B cell (primary cell): ENCODE results near the gene KIF2A. TPM values are rescaled to one million over a fixed set of nuclear protein-coding genes. Genes with fewer than 3 reads are reported as not detected.

Source experiments
- ATAC-seq: fragments of 200-7000 bp; cut with Tn5 transposase; one replicate; pipeline ENCODE4 v1.10.0; 2021; ENCODE audit warnings: low read depth, mild to moderate bottlenecking, moderate number of reproducible peaks, moderate library complexity
- CTCF ChIA-PET: fragments of 350-600 bp; sonication (Branson Sonifier 250); formaldehyde crosslinking; loops from one replicate; lab custom pipeline; 2021; ENCODE audit warnings: antibody characterized with exemption, inconsistent platforms; lab: Charles Lee
- POLR2A ChIA-PET: fragments of 350-600 bp; sonication (Branson Sonifier 250); formaldehyde crosslinking; loops from one replicate; lab custom pipeline; 2021; ENCODE audit warnings: antibody characterized with exemption; lab: Charles Lee
- DNase-seq: peaks from one replicate; pipeline ENCODE4 v3.0.0; 2013
- H2AFZ ChIP-seq: 2 replicates; pipeline ENCODE4 v1.6.1; 2012; ENCODE audit warnings: mild to moderate bottlenecking, low read depth, low read length; ENCODE audit not compliant: insufficient read depth, poor library complexity, severe bottlenecking
- H3K27ac ChIP-seq, 2 donors: 1 replicate in 1 of 2; 2 replicates in 1 of 2; pipeline ENCODE4 v1.5.1; 2012 to 2013; ENCODE audit warnings: low read length in 2 of 2, mild to moderate bottlenecking in 2 of 2, moderate library complexity in 1 of 2
- H3K27me3 ChIP-seq, 4 experiments: fragments of 200-600 bp in 1 of 4; sonication (generic) in 1 of 4; replicated peaks in 1 of 4; 1 replicate in 2 of 4; 2 replicates in 2 of 4; pipeline versions ENCODE4 v1.6.1 to v1.7.0; 2013 to 2016; ENCODE audit warnings: low read length in 3 of 4, mild to moderate bottlenecking in 2 of 4, mixed read lengths in 1 of 4, moderate library complexity in 1 of 4; ENCODE audit not compliant: insufficient read depth in 4 of 4, control insufficient read depth in 3 of 4; ENCODE audit errors: control extremely low read depth in 1 of 4
- H3K36me3 ChIP-seq, 2 experiments: replicated peaks in 1 of 2; 1 replicate in 1 of 2; 2 replicates in 1 of 2; pipeline versions ENCODE4 v1.6.1 to v1.7.1; 2013; ENCODE audit warnings: low read length in 1 of 2; ENCODE audit not compliant: insufficient read depth in 2 of 2, control insufficient read depth in 1 of 2; ENCODE audit errors: control extremely low read depth in 1 of 2, extremely low read depth in 1 of 2
- H3K4me1 ChIP-seq, 2 donors: fragments of 200-600 bp in 1 of 2; sonication (generic) in 1 of 2; 1 replicate in 1 of 2; 2 replicates in 1 of 2; pipeline versions ENCODE4 v1.5.1 to v1.6.1; 2013 to 2017; ENCODE audit warnings: low read length in 2 of 2; ENCODE audit not compliant: control insufficient read depth in 2 of 2, insufficient read depth in 2 of 2
- H3K4me2 ChIP-seq: replicated peaks from 2 replicates; pipeline ENCODE3; 2012; ENCODE audit warnings: mild to moderate bottlenecking, low read depth, low read length; ENCODE audit not compliant: poor library complexity, severe bottlenecking
- H3K4me3 ChIP-seq, 5 experiments: fragments of 200-600 bp in 1 of 5; sonication (generic) in 1 of 5; 1 replicate in 3 of 5; 2 replicates in 2 of 5; pipeline versions ENCODE4 v1.5.1 to v1.7.0; 2011 to 2016; ENCODE audit warnings: low read length in 4 of 5, mild to moderate bottlenecking in 4 of 5, low read depth in 2 of 5, control low read depth in 1 of 5, moderate library complexity in 1 of 5; ENCODE audit not compliant: insufficient read depth in 1 of 5; ENCODE audit errors: control extremely low read depth in 1 of 5, extremely low read depth in 1 of 5
- H3K79me2 ChIP-seq: fragments of 200-600 bp; sonication (generic); one replicate; pipeline ENCODE4 v1.6.0; 2016; ENCODE audit warnings: low read length; ENCODE audit not compliant: control insufficient read depth, insufficient read depth
- H3K9ac ChIP-seq: fragments of 200-600 bp; sonication (generic); 2 replicates; pipeline ENCODE4 v1.6.1; 2017; ENCODE audit warnings: mild to moderate bottlenecking, low read length, moderate library complexity
- H3K9me3 ChIP-seq, 3 donors: one replicate each; pipeline versions ENCODE4 v1.6.1 to v1.7.1; 2013; ENCODE audit warnings: low read length in 2 of 3; ENCODE audit not compliant: control insufficient read depth in 2 of 3, insufficient read depth in 1 of 3; ENCODE audit errors: control extremely low read depth in 1 of 3
- H4K20me1 ChIP-seq: 2 replicates; pipeline ENCODE4 v1.6.0; 2012; ENCODE audit warnings: mild to moderate bottlenecking, low read length; ENCODE audit not compliant: insufficient read depth, control insufficient read depth, poor library complexity, severe bottlenecking
- H3K27ac Mint-ChIP-seq: one replicate; pipeline ENCODE4 v1.8.0; 2021; ENCODE audit warnings: mixed read lengths
- H3K27me3 Mint-ChIP-seq: one replicate; pipeline ENCODE4 v1.8.0; 2021; ENCODE audit warnings: mixed read lengths
- H3K4me1 Mint-ChIP-seq: one replicate; pipeline ENCODE4 v1.8.0; 2021; ENCODE audit warnings: mixed read lengths
- H3K4me3 Mint-ChIP-seq: one replicate; pipeline ENCODE4 v1.8.0; 2021; ENCODE audit warnings: mixed read lengths
- H3K9me3 Mint-ChIP-seq: one replicate; pipeline ENCODE4 v1.8.0; 2022; ENCODE audit warnings: mixed read lengths; ENCODE audit not compliant: insufficient read depth
- EZH2 ChIP-seq: IDR thresholded peaks from 2 replicates; pipeline ENCODE4 v1.6.1; 2012; ENCODE audit warnings: borderline replicate concordance, low read depth, mild to moderate bottlenecking, moderate library complexity, low read length; ENCODE audit not compliant: insufficient read depth, poor library complexity, severe bottlenecking
- WGBS: methylation state at CpG from one replicate; pipeline ENCODE4 v1.1.5; 2013; ENCODE audit warnings: missing lambda C conversion rate; ENCODE audit not compliant: insufficient coverage; 5-methylcytosine and 5-hydroxymethylcytosine counted together
- intact Hi-C: fragments of 100-400 bp; cut with micrococcal nuclease; formaldehyde crosslinking; loops from one replicate; pipeline ENCODE4 v1.10.0; 2022
- polyA plus RNA-seq: library from polyadenylated mRNA; depleted of rRNA; stranded (reverse); fragments of >200 nt; gene quantifications from 2 replicates; pipeline ENCODE4 v1.2.3, GENCODE V29; 2012
- total RNA-seq, 2 donors: library from RNA; stranded (reverse); fragments of 120-200 nt in 1 of 2; gene quantifications; 1 replicate in 1 of 2; 2 replicates in 1 of 2; pipeline versions ENCODE4 v1.2.3 to v1.2.4, GENCODE V29; 2013 to 2022
- TF ChIP-seq, protein P1 (sequence below): fragments of 200-600 bp; IDR thresholded peaks from one replicate; pipeline ENCODE4 v1.8.0; 2022; ENCODE audit warnings: antibody characterized with exemption, mild to moderate bottlenecking

KIF2A gene
- total and polyA plus RNA-seq, 2 donors (not counting 1 experiment from before 2014, with no cell fraction given): 12.9 to 59.0 TPM

GRCh38 chr5:62271370-62271769 is 34.6 kb upstream of the KIF2A start:
- H3K9ac ChIP-seq: no peak overlapping the region
- intact Hi-C loops: no loop called here

DNA sequence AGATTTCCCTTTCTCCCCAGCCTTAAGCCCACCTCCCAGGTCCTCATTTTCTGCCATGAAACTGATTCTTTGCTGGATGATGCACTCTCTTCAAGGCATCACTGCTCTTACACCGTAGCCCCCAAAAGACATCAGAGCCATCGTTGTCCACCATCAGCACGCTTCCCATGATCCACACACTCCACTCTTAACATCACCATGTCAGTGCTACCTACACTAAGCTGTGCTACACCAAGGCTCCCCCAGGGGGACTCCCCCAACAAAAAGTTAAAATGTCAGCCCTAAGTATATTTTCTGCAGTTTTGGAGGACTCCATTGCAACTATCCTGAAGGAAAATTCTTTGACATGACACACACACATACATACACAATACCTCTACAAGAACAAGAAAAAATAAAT is 34.1 kb upstream of the KIF2A start:
- Mint-ChIP-seq H3K9me3 (no peaks in the 10 kb centered on the region), H3K4me1 (no peaks in the 10 kb centered on the region), H3K4me3 (no peak overlapping the region), H3K27ac (no peak overlapping the region), H3K27me3 (peaks cover 3% of the 10 kb centered on the region)
- no peak overlapping the region for H2AFZ ChIP-seq
- no peak for DNase-seq
- no peak for ATAC-seq
- no peaks in the 10 kb centered on the region for H3K27me3 ChIP-seq
- CTCF ChIA-PET: no interaction called here
- no peaks in the 10 kb centered on the region for H3K36me3 ChIP-seq
- POLR2A ChIA-PET: no interaction called here
- H4K20me1 ChIP-seq: no peaks in the 10 kb centered on the region
- H3K4me2 ChIP-seq: no peak overlapping the region
- no peaks in the 10 kb centered on the region for H3K9me3 ChIP-seq
- no peak overlapping the region for H3K4me3 ChIP-seq
- H3K9ac ChIP-seq: no peak overlapping the region
- no peak overlapping the region for H3K27ac ChIP-seq
- H3K79me2 ChIP-seq: no peaks in the 10 kb centered on the region
- no peaks in the 10 kb centered on the region for H3K4me1 ChIP-seq
- whole genome bisulfite sequencing: 76% methylated on average over 3 of the region's 3 CpGs
- intact Hi-C loops: no loop called here
- TF ChIP-seq, protein P1, sequence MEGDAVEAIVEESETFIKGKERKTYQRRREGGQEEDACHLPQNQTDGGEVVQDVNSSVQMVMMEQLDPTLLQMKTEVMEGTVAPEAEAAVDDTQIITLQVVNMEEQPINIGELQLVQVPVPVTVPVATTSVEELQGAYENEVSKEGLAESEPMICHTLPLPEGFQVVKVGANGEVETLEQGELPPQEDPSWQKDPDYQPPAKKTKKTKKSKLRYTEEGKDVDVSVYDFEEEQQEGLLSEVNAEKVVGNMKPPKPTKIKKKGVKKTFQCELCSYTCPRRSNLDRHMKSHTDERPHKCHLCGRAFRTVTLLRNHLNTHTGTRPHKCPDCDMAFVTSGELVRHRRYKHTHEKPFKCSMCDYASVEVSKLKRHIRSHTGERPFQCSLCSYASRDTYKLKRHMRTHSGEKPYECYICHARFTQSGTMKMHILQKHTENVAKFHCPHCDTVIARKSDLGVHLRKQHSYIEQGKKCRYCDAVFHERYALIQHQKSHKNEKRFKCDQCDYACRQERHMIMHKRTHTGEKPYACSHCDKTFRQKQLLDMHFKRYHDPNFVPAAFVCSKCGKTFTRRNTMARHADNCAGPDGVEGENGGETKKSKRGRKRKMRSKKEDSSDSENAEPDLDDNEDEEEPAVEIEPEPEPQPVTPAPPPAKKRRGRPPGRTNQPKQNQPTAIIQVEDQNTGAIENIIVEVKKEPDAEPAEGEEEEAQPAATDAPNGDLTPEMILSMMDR: no peak
- TF ChIP-seq EZH2: no peak

More at GRCh38 chr5:62271370-62271769, 34.6 kb upstream of the KIF2A start:
- no peak overlapping the region for H3K4me3 Mint-ChIP-seq
- Histone ChIP-seq H3K27me3 (no peaks in the 10 kb centered on the region), H3K79me2 (no peaks in the 10 kb centered on the region), H3K4me3 (no peak overlapping the region), H3K4me2 (no peak overlapping the region), H3K36me3 (no peaks in the 10 kb centered on the region), H3K9me3 (no peaks in the 10 kb centered on the region), H2AFZ (no peak overlapping the region), H3K4me1 (no peaks in the 10 kb centered on the region), H4K20me1 (no peaks in the 10 kb centered on the region), H3K27ac (no peak overlapping the region)
- H3K27me3 Mint-ChIP-seq: peaks cover 3% of the 10 kb centered on the region
- TF ChIP-seq, protein P1: no peak
- no peak for TF ChIP-seq EZH2
- 100% methylated on average over 1 of the region's 1 CpG for WGBS
- CTCF ChIA-PET: no interaction called here
- no peak for ATAC-seq
- no peaks in the 10 kb centered on the region for H3K4me1 Mint-ChIP-seq
- POLR2A ChIA-PET: no interaction called here
- no peak overlapping the region for H3K27ac Mint-ChIP-seq
- no peak for DNase-seq
- H3K9me3 Mint-ChIP-seq: no peaks in the 10 kb centered on the region
